ENCODE data around the gene TANK.

TANK gene

GRCh38 chr2:161166538-161167409 is 6.5 kb downstream of the TANK start:
- H3K4me3 ChIP-seq (ENCODE audit: low read depth, low read length): no peak overlapping the region
- peak; percentile 63 for DNase-seq (ENCODE audit: low read depth)
- TF ChIP-seq CTCF (conservative IDR thresholded peaks at IDR 0.05; ENCODE audit: low read depth, low read length): no peak

GRCh38 chr2:161169335-161169734 is 9.1 kb downstream of the TANK start:
- DNase-seq (ENCODE audit: low read depth): no peak
- TF ChIP-seq CTCF (conservative IDR thresholded peaks at IDR 0.05; ENCODE audit: low read depth, low read length): no peak
- H3K4me3 ChIP-seq (ENCODE audit: low read depth, low read length): no peak overlapping the region

- TF ChIP-seq CTCF (conservative IDR thresholded peaks at IDR 0.05; ENCODE audit: low read depth, low read length): no peak
- DNase-seq (ENCODE audit: low read depth): no peak
- no peak overlapping the region for H3K4me3 ChIP-seq (ENCODE audit: low read depth, low read length)
Observed at GRCh38 chr2:161170377-161170776, 10.1 kb downstream of the TANK start.

- H3K4me3 ChIP-seq (ENCODE audit: low read depth, low read length): no peak overlapping the region
Observed at GRCh38 chr2:161170958-161171932, 11.0 kb downstream of the TANK start.

GRCh38 chr2:161172901-161173540 is 12.8 kb downstream of the TANK start:
- no peak overlapping the region for H3K4me3 ChIP-seq (ENCODE audit: low read depth, low read length)
- TF ChIP-seq CTCF (conservative IDR thresholded peaks at IDR 0.05; ENCODE audit: low read depth, low read length): no peak
- DNase-seq (ENCODE audit: low read depth): no peak

More at GRCh38 chr2:161170958-161171932, 11.0 kb downstream of the TANK start:
- peak; percentile 18 for DNase-seq (ENCODE audit: low read depth)
- TF ChIP-seq CTCF (conservative IDR thresholded peaks at IDR 0.05; ENCODE audit: low read depth, low read length): no peak

GRCh38 chr2:161173541-161174194 is 13.4 kb downstream of the TANK start:
- DNase-seq (ENCODE audit: low read depth): no peak
- no peak overlapping the region for H3K4me3 ChIP-seq (ENCODE audit: low read depth, low read length)
- no peak for TF ChIP-seq CTCF (conservative IDR thresholded peaks at IDR 0.05; ENCODE audit: low read depth, low read length)
